Transverse colon (tissue), 4 donors: ENCODE measurements around the gene SYPL1. TPM values are rescaled to one million over a fixed set of nuclear protein-coding genes. Genes with fewer than 3 reads are reported as not detected.
A peak's percentile ranks its signal among the peaks of the same experiment; 100 is the strongest.

Experiments used
- DNase-seq: peaks from one replicate; pipeline ENCODE4 v3.0.0-alpha.2; 2019
- H3K27ac ChIP-seq, 4 donors: fragments of 200-600 bp; sonication (generic); 2 replicates each; pipeline ENCODE4 v1.5.1; 2016 to 2018; ENCODE audit warnings: inconsistent platforms in 4 of 4
- H3K27me3 ChIP-seq: fragments of 200-600 bp; sonication (generic); 2 replicates; pipeline ENCODE4 v1.5.1; 2017; ENCODE audit warnings: inconsistent platforms
- H3K36me3 ChIP-seq, 4 donors: fragments of 200-600 bp; sonication (generic); 2 replicates each; pipeline ENCODE4 v1.5.1; 2017 to 2019; ENCODE audit warnings: inconsistent platforms in 4 of 4
- H3K4me1 ChIP-seq, 4 donors: fragments of 200-600 bp; sonication (generic); 2 replicates each; pipeline ENCODE4 v1.5.1; 2017 to 2020; ENCODE audit warnings: inconsistent platforms in 4 of 4
- H3K4me3 ChIP-seq, 4 donors: fragments of 200-600 bp; sonication (generic); 1 replicate in 1 of 4; 2 replicates in 3 of 4; pipeline versions ENCODE4 v1.5.1 to v1.6.1; 2017 to 2019; ENCODE audit warnings: inconsistent platforms in 4 of 4
- H3K9me3 ChIP-seq, 2 donors: fragments of 200-600 bp; sonication (generic); 2 replicates each; pipeline ENCODE4 v1.5.1; 2017 to 2019; ENCODE audit warnings: inconsistent platforms in 2 of 2
- CTCF ChIP-seq, 5 experiments: fragments of 200-600 bp in 3 of 5; fragments of 450-650 bp in 2 of 5; sonication (generic) in 3 of 5; IDR thresholded peaks; 1 replicate in 2 of 5; 2 replicates in 3 of 5; pipeline ENCODE4 v1.5.1; 2016 to 2017; ENCODE audit warnings: antibody characterized with exemption in 5 of 5, inconsistent platforms in 3 of 5, mild to moderate bottlenecking in 2 of 5, moderate library complexity in 1 of 5
- EP300 ChIP-seq: sonication (generic); formaldehyde crosslinking; IDR thresholded peaks from one replicate; pipeline ENCODE4 v1.6.1; 2017; ENCODE audit warnings: antibody characterized with exemption, low read depth
- POLR2A ChIP-seq: fragments of 450-650 bp; IDR thresholded peaks from one replicate; pipeline ENCODE4 v1.6.1; 2016; ENCODE audit warnings: antibody characterized with exemption, mild to moderate bottlenecking, moderate library complexity
- POLR2AphosphoS5 ChIP-seq, 3 donors: sonication (generic); formaldehyde crosslinking; IDR thresholded peaks; one replicate each; pipeline ENCODE4 v1.6.1; 2016; ENCODE audit warnings: antibody characterized with exemption in 3 of 3
- WGBS, 2 donors: methylation state at CpG; one replicate each; pipeline ENCODE4 v1.1.5; 2018; ENCODE audit warnings: low coverage in 1 of 2; 5-methylcytosine and 5-hydroxymethylcytosine counted together
- in situ Hi-C, 4 donors: fragments of 200-750 bp; cut with MboI; loops; one replicate each; pipeline versions ENCODE4 v1.15.0 to v1.15.1; 2017; ENCODE audit warnings: low sequenced_read_pairs in 3 of 4, low pct_ligation_motif_present in 1 of 4, low pct_unique_long_range_greater_than_20kb in 1 of 4
- intact Hi-C: fragments of 100-400 bp; cut with DNase I; formaldehyde crosslinking; loops from one replicate; pipeline ENCODE4 v1.15.1; 2023; ENCODE audit warnings: low total_unique reads
- total RNA-seq, 4 donors: library from RNA; depleted of rRNA; stranded (reverse); fragments of >200 nt; gene quantifications; one replicate each; pipeline ENCODE4 v1.1.0, GENCODE V29; 2016

Gene SYPL1
- total RNA-seq, 4 donors from 2014 or later, result 36.7 to 81.8 (median 59.5) TPM

DNA sequence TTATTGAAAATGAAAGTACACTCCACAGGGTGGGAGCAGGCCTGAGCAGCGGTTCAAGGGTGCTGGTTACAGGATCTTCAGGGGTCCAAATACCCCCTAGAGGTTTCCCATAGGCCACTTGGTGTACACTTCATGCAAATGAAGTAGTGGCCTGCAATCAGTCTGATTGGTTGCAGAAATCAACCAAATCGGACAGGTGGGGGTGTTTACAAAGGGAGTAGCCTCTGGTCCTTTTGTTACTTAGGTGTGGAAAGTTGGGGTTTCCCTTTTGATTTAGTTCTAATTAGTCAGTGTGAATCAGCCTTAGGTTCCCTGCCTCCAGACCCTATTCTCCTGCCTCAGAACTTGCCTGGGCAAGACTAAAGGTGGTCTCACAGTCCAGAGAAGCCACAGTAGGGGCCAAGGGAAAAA, 49.6 kb downstream of the SYPL1 start:
- WGBS, 2 donors, result 70% methylated on average over 2 of the region's 2 CpGs; no CpG with 5 or more reads in 1 of the 2 donors
- no peaks in the 10 kb centered on the region for H3K36me3 ChIP-seq
- H3K27ac ChIP-seq, result peak overlapping the region; percentile 22 to 93 (median 58)
- H3K27me3 ChIP-seq, result no peaks in the 10 kb centered on the region
- intact Hi-C loops (no loop called here), in situ Hi-C loops (no loop called here)
- no peak for DNase-seq
- TF ChIP-seq EP300 (no peak), POLR2A (no peak)
- peaks cover 40 to 68% (median 51%) of the 10 kb centered on the region in 4 donors for H3K4me1 ChIP-seq
- H3K9me3 ChIP-seq, result no peaks in the 10 kb centered on the region
- H3K4me3 ChIP-seq, result no peak overlapping the region

GRCh38 chr7:106062006-106062405, 50.1 kb downstream of the SYPL1 start:
- Histone ChIP-seq H3K9me3 (no peaks in the 10 kb centered on the region), H3K4me1 (peaks cover 40 to 70% (median 52%) of the 10 kb centered on the region in 4 donors), H3K27ac (peak overlapping the region in 1 of 4 donors; percentile 93), H3K36me3 (no peaks in the 10 kb centered on the region), H3K4me3 (no peak overlapping the region), H3K27me3 (no peaks in the 10 kb centered on the region)
- in situ Hi-C loops (no loop called here), intact Hi-C loops (no loop called here)
- DNase-seq, result no peak
- no peak for TF ChIP-seq CTCF (IDR thresholded peaks at IDR 0.05)
- TF ChIP-seq POLR2A, result no peak
- TF ChIP-seq POLR2AphosphoS5 (IDR thresholded peaks at IDR 0.05), result no peak
- TF ChIP-seq EP300, result no peak
- WGBS, 2 donors, result 91% methylated on average over 7 of the region's 7 CpGs; no CpG with 5 or more reads in 1 of the 2 donors

GRCh38 chr7:106061301-106061979, 50.7 kb downstream of the SYPL1 start:
- Histone ChIP-seq H3K27me3 (no peaks in the 10 kb centered on the region), H3K27ac (no peak overlapping the region), H3K4me1 (peaks cover 40 to 65% (median 50%) of the 10 kb centered on the region in 4 donors), H3K9me3 (no peaks in the 10 kb centered on the region), H3K4me3 (no peak overlapping the region), H3K36me3 (no peaks in the 10 kb centered on the region)
- intact Hi-C loops, result no loop called here
- in situ Hi-C loops, result no loop called here
- WGBS, 2 donors, result 80 to 85% methylated on average over 1 to 9 of the region's 9 CpGs
- no peak for DNase-seq
- TF ChIP-seq CTCF (IDR thresholded peaks at IDR 0.05), result no peak
- no peak for TF ChIP-seq POLR2AphosphoS5 (IDR thresholded peaks at IDR 0.05)
- no peak for TF ChIP-seq EP300
- no peak for TF ChIP-seq POLR2A

DNA sequence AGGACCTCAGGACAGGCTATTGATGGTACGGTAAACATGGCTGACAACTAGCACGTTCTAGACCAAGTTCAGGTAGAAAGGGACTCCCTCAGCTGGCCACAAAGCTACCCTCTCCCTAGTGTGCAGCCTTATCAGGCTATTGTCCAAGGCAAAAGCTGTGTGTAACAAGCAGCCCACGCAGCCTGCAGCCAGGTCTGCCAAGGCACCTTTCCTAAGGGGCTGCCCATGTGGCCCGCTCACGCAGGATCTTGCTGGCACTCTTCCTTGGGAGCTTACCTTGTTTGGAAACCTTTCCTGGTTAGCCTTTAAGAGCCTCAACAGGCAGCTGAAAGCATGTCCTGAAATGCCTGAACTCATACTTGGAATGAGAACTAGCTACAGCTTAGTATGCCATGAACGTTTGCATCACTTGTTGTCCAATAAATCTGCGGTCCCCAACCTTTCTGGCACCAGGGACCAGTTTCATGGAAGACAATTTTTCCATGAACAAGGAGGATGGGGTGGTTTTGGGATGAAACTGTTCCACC, 51.7 kb downstream of the SYPL1 start:
- in situ Hi-C loops, result no loop called here
- Histone ChIP-seq H3K4me1 (peaks cover 32 to 55% (median 41%) of the 10 kb centered on the region in 4 donors), H3K36me3 (no peaks in the 10 kb centered on the region), H3K4me3 (no peak overlapping the region), H3K27me3 (no peaks in the 10 kb centered on the region), H3K27ac (no peak overlapping the region), H3K9me3 (no peaks in the 10 kb centered on the region)
- no peak for DNase-seq
- WGBS, 2 donors, result 60 to 92% methylated on average over 1 to 7 of the region's 7 CpGs
- TF ChIP-seq POLR2AphosphoS5 (IDR thresholded peaks at IDR 0.05) (no peak), CTCF (IDR thresholded peaks at IDR 0.05) (no peak)
- intact Hi-C loops, result no loop called here
